Mesendoderm (in vitro differentiated cells): Measurements from ENCODE around the gene ITGB3BP.
"Not testable (repeated sequence)": the region's sequence is repeated elsewhere in the genome, so short reads cannot be mapped to it uniquely, and the experiment has no call there.

Experiments used
- DNase-seq: peaks from one replicate; pipeline ENCODE4 v3.0.0; 2013
- H2AK5ac ChIP-seq: 2 replicates; pipeline ENCODE4 v1.6.1; 2013; ENCODE audit warnings: low read length, inconsistent platforms
- H2BK120ac ChIP-seq: 2 replicates; pipeline ENCODE4 v1.6.1; 2013; ENCODE audit warnings: low read depth, mild to moderate bottlenecking, low read length, moderate library complexity, mixed read lengths
- H2BK15ac ChIP-seq: replicated peaks from 2 replicates; pipeline ENCODE4 v1.6.1; 2013; ENCODE audit warnings: low read depth, mild to moderate bottlenecking, moderate library complexity
- H2BK5ac ChIP-seq: 2 replicates; pipeline ENCODE4 v1.6.1; 2013; ENCODE audit warnings: low read length, inconsistent platforms
- H3K18ac ChIP-seq: 2 replicates; pipeline ENCODE4 v1.6.1; 2013; ENCODE audit warnings: mild to moderate bottlenecking, low read length, mixed read lengths
- H3K23ac ChIP-seq: one replicate; pipeline ENCODE4 v1.6.1; 2013; ENCODE audit warnings: low read length
- H3K27ac ChIP-seq: 2 replicates; pipeline ENCODE4 v1.5.1; 2013; ENCODE audit warnings: low read depth, mild to moderate bottlenecking, inconsistent platforms, low read length, moderate library complexity
- H3K27me3 ChIP-seq: 2 replicates; pipeline ENCODE4 v1.6.1; 2013; ENCODE audit warnings: low read length, control low read depth, mild to moderate bottlenecking, inconsistent platforms; ENCODE audit not compliant: insufficient read depth, poor library complexity
- H3K36me3 ChIP-seq: 2 replicates; pipeline ENCODE4 v1.6.1; 2013; ENCODE audit warnings: low read length, inconsistent platforms; ENCODE audit not compliant: control insufficient read depth, insufficient read depth
- H3K4ac ChIP-seq: one replicate; pipeline ENCODE4 v1.6.1; 2013; ENCODE audit warnings: low read depth, mild to moderate bottlenecking, low read length, moderate library complexity
- H3K4me1 ChIP-seq: 2 replicates; pipeline ENCODE4 v1.6.1; 2013; ENCODE audit warnings: low read depth, low read length, inconsistent platforms; ENCODE audit not compliant: control insufficient read depth
- H3K4me2 ChIP-seq: 2 replicates; pipeline ENCODE4 v1.6.1; 2013; ENCODE audit warnings: low read length
- H3K4me3 ChIP-seq: 2 replicates; pipeline ENCODE4 v1.5.1; 2013; ENCODE audit warnings: mild to moderate bottlenecking, low read length
- H3K56ac ChIP-seq: one replicate; pipeline ENCODE4 v1.6.1; 2013; ENCODE audit warnings: low read length
- H3K79me1 ChIP-seq: 2 replicates; pipeline ENCODE4 v1.6.1; 2013; ENCODE audit warnings: low read length, inconsistent platforms
- H3K79me2 ChIP-seq: 2 replicates; pipeline ENCODE4 v1.6.1; 2013; ENCODE audit warnings: mild to moderate bottlenecking, low read length; ENCODE audit not compliant: control insufficient read depth, insufficient read depth
- H3K9ac ChIP-seq: 2 replicates; pipeline ENCODE4 v1.6.1; 2013; ENCODE audit warnings: low read length, inconsistent platforms
- H4K5ac ChIP-seq: one replicate; pipeline ENCODE4 v1.6.1; 2013; ENCODE audit warnings: low read length
- H4K8ac ChIP-seq: one replicate; pipeline ENCODE4 v1.6.1; 2013; ENCODE audit warnings: low read depth, mild to moderate bottlenecking, control low read depth, low read length, moderate library complexity
- WGBS: extraction: QIAGEN DNeasy Blood & Tissue Kit; methylation state at CpG from one replicate; pipeline ENCODE4 v1.1.7; 2013; ENCODE audit warnings: low lambda C conversion rate, missing lambda C conversion rate; ENCODE audit not compliant: insufficient coverage; ENCODE audit errors: extremely low coverage; 5-methylcytosine and 5-hydroxymethylcytosine counted together

Gene ITGB3BP

GRCh38 chr1:63435161-63435560 is 87.9 kb downstream of the ITGB3BP start:
- Histone ChIP-seq H4K5ac (no peak overlapping the region), H2BK120ac (no peak overlapping the region), H3K27ac (no peak overlapping the region), H2BK15ac (no peak overlapping the region), H3K56ac (no peak overlapping the region), H3K18ac (no peak overlapping the region), H3K4me3 (no peak overlapping the region), H3K4ac (no peak overlapping the region), H3K27me3 (no peaks in the 10 kb centered on the region), H3K36me3 (no peaks in the 10 kb centered on the region), H3K4me1 (no peaks in the 10 kb centered on the region), H2BK5ac (no peak overlapping the region), H3K4me2 (no peak overlapping the region), H3K23ac (no peak overlapping the region), H3K79me1 (no peaks in the 10 kb centered on the region), H4K8ac (no peak overlapping the region), H2AK5ac (no peak overlapping the region), H3K9ac (no peak overlapping the region), H3K79me2 (no peaks in the 10 kb centered on the region)
- DNase-seq = no peak
- WGBS = no CpG with 5 or more reads among the region's 4 CpGs

- H2BK15ac ChIP-seq = no peak overlapping the region
- no peaks in the 10 kb centered on the region for H3K79me1 ChIP-seq
- H3K4me3 ChIP-seq = no peak overlapping the region
- H3K18ac ChIP-seq = no peak overlapping the region
- no peak overlapping the region for H3K9ac ChIP-seq
- no peak overlapping the region for H2BK5ac ChIP-seq
- DNase-seq = no peak
- no peaks in the 10 kb centered on the region for H3K4me1 ChIP-seq
- H3K79me2 ChIP-seq = no peaks in the 10 kb centered on the region
- H3K4ac ChIP-seq = no peak overlapping the region
- no peaks in the 10 kb centered on the region for H3K27me3 ChIP-seq
- no peak overlapping the region for H3K4me2 ChIP-seq
- H2AK5ac ChIP-seq = no peak overlapping the region
- H3K27ac ChIP-seq = no peak overlapping the region
- H3K56ac ChIP-seq = no peak overlapping the region
- H2BK120ac ChIP-seq = no peak overlapping the region
- no peak overlapping the region for H4K5ac ChIP-seq
- no peak overlapping the region for H3K23ac ChIP-seq
- H3K36me3 ChIP-seq = no peaks in the 10 kb centered on the region
- no peak overlapping the region for H4K8ac ChIP-seq
Measured at GRCh38 chr1:63429281-63429680, 93.7 kb downstream of the ITGB3BP start.

GRCh38 chr1:63428815-63429214 is 94.2 kb downstream of the ITGB3BP start:
- no peak overlapping the region for H4K5ac ChIP-seq
- no peak overlapping the region for H3K23ac ChIP-seq
- no peaks in the 10 kb centered on the region for H3K27me3 ChIP-seq
- no peak overlapping the region for H2BK15ac ChIP-seq
- no peak overlapping the region for H2AK5ac ChIP-seq
- no peak overlapping the region for H3K4me3 ChIP-seq
- H3K56ac ChIP-seq = no peak overlapping the region
- no peak for DNase-seq
- H3K9ac ChIP-seq = no peak overlapping the region
- H2BK120ac ChIP-seq = no peak overlapping the region
- H4K8ac ChIP-seq = no peak overlapping the region
- H3K4ac ChIP-seq = no peak overlapping the region
- no peak overlapping the region for H3K18ac ChIP-seq
- no peak overlapping the region for H3K4me2 ChIP-seq
- H3K4me1 ChIP-seq = no peaks in the 10 kb centered on the region
- H3K79me2 ChIP-seq = no peaks in the 10 kb centered on the region
- H2BK5ac ChIP-seq = no peak overlapping the region
- H3K27ac ChIP-seq = no peak overlapping the region
- H3K36me3 ChIP-seq = no peaks in the 10 kb centered on the region
- no peaks in the 10 kb centered on the region for H3K79me1 ChIP-seq

GRCh38 chr1:63423649-63424048 is 99.4 kb downstream of the ITGB3BP start:
- H3K4me1 ChIP-seq = no peaks in the 10 kb centered on the region
- no peak overlapping the region for H2BK120ac ChIP-seq
- H3K23ac ChIP-seq = no peak overlapping the region
- H3K4me2 ChIP-seq = no peak overlapping the region
- H3K56ac ChIP-seq = no peak overlapping the region
- H2BK5ac ChIP-seq = no peak overlapping the region
- no peaks in the 10 kb centered on the region for H3K36me3 ChIP-seq
- no peak overlapping the region for H3K18ac ChIP-seq
- no peak overlapping the region for H3K27ac ChIP-seq
- no peak overlapping the region for H4K8ac ChIP-seq
- no peak overlapping the region for H3K4me3 ChIP-seq
- no peak overlapping the region for H4K5ac ChIP-seq
- H2AK5ac ChIP-seq = no peak overlapping the region
- no peak overlapping the region for H3K9ac ChIP-seq
- no peaks in the 10 kb centered on the region for H3K79me1 ChIP-seq
- H3K79me2 ChIP-seq = no peaks in the 10 kb centered on the region
- no peak overlapping the region for H2BK15ac ChIP-seq
- no CpG with 5 or more reads among the region's 2 CpGs for WGBS
- no peak overlapping the region for H3K4ac ChIP-seq
- no peak for DNase-seq
- H3K27me3 ChIP-seq = no peaks in the 10 kb centered on the region

GRCh38 chr1:63420746-63421145 is 102.3 kb downstream of the ITGB3BP start:
- H3K4ac ChIP-seq, H4K5ac ChIP-seq, H2BK5ac ChIP-seq, H3K56ac ChIP-seq, H3K27ac ChIP-seq, H3K4me3 ChIP-seq, DNase-seq, H3K4me2 ChIP-seq, H2AK5ac ChIP-seq, H4K8ac ChIP-seq, H2BK15ac ChIP-seq, H3K79me1 ChIP-seq, H3K36me3 ChIP-seq, H2BK120ac ChIP-seq, H3K23ac ChIP-seq, H3K79me2 ChIP-seq, H3K4me1 ChIP-seq, H3K9ac ChIP-seq, H3K18ac ChIP-seq, H3K27me3 ChIP-seq: not testable (repeated sequence)
- no CpG with 5 or more reads among the region's 1 CpG for WGBS

- no peak overlapping the region for H2BK5ac ChIP-seq
- no peak overlapping the region for H3K9ac ChIP-seq
- DNase-seq = no peak
- no peak overlapping the region for H2BK120ac ChIP-seq
- no peaks in the 10 kb centered on the region for H3K79me2 ChIP-seq
- no peak overlapping the region for H4K5ac ChIP-seq
- H3K36me3 ChIP-seq = no peaks in the 10 kb centered on the region
- no peak overlapping the region for H2AK5ac ChIP-seq
- no peak overlapping the region for H3K4me3 ChIP-seq
- H2BK15ac ChIP-seq = no peak overlapping the region
- no peak overlapping the region for H3K18ac ChIP-seq
- H3K79me1 ChIP-seq = no peaks in the 10 kb centered on the region
- no peak overlapping the region for H3K4ac ChIP-seq
- no peaks in the 10 kb centered on the region for H3K4me1 ChIP-seq
- H3K4me2 ChIP-seq = no peak overlapping the region
- H3K27me3 ChIP-seq = no peaks in the 10 kb centered on the region
- no peak overlapping the region for H3K27ac ChIP-seq
- no peak overlapping the region for H3K23ac ChIP-seq
- H4K8ac ChIP-seq = no peak overlapping the region
- H3K56ac ChIP-seq = no peak overlapping the region
Measured at GRCh38 chr1:63418101-63418500, 104.9 kb downstream of the ITGB3BP start.
